ENCODE data around the gene MUC6.

The MUC6 gene

DNA sequence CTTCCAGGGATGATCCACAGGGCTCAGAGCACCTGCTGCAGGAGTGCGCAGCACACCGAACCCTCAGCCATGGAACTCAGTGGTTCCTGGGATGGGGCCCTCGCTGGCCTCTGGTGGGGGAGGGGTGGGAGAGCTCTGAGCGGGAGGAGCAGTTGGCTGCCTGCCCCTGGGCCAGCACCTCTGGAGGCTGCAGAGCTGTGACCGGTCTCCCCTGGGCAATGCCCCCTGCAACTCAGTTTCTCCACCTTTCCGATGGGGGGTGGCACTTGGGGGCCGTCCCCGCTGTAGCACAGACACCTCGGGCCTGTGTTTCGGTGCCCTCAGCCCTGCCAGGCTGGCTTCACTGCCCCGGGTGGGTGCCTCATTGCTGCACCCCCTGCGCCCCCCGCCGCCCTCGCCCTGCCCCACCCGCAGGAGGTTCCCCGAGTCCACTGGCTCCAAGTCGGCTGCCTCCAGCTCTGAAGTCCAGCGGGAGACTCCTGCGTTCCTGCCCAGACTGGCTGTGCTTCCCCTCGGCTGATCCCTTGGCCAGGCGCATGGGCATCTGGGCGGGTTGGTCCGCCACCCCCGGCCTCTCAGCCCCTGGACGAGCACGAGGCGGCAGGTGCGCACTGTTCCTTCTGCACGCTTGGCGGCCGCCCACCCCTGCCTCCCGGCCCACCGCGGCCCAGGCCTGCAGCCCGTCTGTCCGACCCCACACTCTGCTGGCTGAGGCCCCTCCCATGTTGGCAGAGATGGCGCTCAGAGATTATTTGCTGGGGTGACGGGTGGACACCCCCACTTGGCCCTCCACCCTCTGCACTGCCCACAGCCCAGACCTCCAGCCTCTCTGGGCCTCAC is 1.8 kb downstream of the MUC6 start:
- DNase-seq = no peak

DNA sequence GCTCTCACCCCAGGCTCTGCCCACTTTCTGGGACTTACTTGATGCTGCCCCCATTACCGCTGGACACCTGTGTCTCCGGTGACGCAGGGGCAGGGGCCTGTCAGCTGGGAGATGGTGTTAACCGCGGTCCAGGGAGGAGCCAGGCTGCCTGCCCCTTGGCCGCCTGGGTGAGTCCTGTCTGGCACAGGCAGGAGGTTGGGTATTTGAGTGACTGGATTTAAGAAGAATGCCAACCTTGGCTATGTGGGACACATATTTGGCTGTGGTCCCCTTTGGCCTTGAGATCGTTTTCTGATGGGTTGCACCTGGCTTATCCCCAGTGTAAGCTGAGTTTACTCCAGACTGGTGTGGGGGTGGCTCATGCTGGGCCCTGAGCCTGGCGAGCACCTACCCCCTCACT is 2.5 kb downstream of the MUC6 start:
- no peak for DNase-seq

DNA sequence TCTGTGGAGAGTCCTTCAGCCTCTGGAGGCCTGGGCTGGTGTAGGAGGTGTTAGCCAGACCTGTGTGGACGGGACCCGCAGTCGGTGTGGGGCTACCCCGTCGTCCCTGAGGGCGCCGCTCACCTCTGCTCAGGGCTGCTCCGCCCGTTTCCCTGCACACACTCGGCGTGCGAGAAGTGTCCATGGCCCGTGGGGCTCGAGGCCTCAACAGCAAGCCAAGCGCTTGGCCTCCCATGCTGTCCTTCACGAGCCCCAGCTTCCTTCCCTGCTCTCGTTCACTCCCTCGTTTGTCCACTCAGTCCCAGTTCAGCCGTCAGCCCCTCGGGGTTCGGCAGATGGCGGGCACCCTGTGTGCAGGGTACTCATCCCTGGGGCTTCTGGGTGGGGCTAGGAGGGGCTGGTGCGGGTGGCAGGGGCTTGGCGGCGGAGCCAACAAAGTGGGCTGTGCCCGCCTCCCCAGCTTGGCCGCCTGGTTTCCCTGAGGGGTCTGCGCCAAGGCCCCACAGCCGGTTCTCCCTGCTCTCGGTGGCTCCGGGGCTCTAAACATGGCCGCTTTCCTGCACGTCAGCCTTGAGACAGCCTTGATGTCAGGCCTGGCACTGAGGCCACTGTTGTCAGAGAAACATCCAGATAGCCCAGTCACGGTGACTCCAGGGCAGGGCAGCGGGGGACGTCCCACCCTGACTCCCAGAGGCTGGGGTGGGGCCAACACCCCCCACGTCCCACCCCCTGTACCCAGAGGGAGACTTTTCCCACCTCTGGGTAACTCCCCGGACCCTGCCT is 3.3 kb downstream of the MUC6 start:
- no peak for DNase-seq

DNA sequence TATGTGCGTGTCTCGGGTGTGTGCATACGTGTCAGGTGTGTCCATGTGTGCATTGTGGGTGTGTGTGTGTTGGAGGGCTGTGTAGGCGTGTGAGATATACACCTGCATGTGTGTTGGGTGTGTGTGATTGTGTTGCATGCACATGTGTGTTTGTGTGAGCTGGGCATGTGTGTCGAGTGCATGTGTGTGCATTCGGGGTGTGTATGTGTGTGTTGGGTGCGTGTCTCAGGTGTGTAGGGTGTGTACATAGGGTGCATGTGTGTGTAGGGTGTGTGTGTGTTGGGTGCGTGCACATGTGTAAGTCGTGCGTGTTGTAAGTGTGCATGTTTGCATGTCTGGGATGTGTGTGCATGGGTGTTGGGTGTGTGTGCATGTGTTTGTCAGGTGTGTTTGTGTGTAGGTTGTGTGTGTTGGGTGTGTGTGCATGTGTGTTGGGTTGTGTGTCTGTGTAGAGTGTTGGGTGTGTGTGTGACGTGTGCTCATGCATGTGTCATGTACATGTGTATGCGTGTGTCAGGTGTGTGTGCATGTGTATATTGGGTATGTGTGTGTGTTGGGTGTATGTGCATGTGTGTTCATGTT is 4.1 kb downstream of the MUC6 start:
- DNase-seq = no peak

DNA sequence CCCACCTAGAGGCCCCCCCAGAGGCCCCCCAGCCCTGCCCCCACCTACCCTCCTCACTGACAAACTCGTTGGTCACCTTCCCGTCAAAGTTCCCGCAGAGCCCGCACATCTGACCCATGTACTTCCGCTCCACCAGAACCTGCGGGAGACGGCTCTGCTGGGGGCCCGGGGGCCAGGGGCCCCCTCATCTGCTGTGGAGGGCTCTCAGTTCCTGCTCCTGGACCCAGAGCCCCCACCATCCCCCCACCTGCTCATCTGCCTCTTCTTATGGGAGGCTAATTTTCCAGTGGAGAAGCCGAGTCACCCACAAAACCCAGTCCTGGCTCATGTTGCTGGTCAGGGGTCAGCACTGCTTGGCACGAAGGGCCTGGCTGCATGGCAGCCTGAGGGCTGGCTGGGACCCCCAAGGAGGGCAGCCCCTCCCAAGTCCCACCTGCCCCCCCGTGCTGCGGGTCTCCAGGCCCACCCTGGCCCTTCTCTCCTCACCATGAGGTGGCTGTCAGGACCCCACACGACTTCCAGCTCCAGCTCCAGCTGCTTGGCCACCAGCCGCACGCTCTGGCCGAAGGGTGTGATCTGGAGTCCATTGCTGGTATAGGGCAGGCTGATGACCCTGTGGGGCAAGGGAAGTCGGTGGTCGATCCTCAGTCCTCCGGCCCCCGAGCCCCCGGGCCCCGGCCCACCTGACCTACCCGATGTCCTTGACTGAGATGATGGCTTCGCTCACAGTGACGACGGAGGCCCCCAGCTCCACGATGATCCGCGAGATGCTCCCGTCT is 5.2 kb downstream of the MUC6 start:
- no peak for DNase-seq

DNA sequence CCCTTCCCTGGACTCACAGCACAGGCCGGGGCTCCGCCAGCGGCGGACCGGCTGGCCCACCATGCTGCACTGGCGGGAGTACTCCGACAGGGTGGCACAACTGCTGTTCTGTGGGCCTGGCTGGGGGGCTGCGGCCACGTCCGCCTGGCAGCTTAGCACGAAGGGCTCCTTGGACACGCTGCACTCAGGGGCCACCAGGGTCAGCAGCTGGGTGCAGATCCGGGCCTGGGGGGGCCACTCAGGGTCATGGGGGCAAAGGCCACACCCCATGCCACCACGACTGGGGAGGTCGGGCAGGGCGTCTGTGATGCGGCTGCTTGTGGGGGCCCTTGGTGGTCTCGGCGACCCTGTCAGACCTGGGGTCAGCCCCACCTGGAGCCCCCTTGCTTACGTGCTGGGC is 6.0 kb downstream of the MUC6 start:
- DNase-seq = no peak

DNA sequence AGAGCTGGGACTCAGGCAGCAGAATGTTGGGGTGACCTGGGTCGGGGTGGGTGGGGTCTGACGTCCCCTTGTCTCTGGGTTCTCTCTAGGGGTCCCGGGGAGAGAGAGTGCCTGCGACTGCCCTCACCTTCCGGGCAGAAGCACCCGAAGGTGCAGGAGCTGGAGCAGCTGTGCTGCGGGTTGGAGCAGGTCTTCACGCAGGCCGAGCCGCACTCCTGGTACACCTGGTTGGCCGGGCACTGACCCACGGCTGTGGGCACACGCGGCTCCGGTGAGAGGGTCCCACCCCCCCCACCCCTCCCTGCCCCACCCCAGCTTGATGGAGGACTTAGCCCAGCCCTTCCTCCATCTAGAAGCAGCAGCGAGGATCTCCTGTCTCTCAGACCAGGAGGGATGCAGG is 6.4 kb downstream of the MUC6 start:
- no peak for DNase-seq

DNA sequence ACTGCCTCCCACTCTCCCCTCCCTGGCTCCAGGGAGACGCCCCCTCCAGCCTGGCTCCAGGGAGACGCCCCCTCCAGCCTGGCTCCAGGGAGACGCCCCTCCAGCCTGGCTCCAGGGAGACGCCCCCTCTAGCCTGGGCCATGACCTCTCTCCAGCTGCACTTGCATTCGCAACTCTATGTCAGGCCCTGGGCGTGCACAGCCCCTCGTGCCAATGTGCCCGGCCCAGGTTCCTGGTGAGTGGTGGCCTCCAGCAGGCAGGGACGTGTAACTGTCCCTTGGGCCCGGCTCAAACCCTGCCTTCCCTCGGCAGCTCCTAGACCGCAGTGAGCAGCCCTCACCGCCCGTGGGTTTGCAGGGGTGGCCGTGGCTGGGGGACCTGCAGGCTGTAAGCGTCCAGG is 6.9 kb downstream of the MUC6 start:
- no peak for DNase-seq

DNA sequence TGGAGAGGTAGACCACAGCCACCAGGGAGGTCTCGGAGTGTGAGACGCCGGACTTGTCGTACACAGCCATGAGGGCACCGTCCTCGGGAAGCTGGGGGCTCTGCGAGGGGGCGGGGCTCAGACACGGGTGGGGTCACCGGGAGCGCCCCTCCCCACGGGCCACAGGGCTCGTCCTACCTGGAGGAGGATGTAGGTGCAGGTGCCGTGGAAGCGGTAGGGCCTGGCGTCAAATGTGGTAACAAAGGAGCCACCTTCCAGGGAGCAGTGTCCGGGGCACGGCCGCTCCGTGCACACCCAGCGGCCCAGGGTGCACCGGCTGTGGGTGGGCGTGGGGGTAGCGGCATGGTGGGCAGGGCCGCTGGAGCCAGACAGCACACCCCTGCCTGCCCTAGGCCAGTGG is 7.5 kb downstream of the MUC6 start:
- DNase-seq = no peak

DNA sequence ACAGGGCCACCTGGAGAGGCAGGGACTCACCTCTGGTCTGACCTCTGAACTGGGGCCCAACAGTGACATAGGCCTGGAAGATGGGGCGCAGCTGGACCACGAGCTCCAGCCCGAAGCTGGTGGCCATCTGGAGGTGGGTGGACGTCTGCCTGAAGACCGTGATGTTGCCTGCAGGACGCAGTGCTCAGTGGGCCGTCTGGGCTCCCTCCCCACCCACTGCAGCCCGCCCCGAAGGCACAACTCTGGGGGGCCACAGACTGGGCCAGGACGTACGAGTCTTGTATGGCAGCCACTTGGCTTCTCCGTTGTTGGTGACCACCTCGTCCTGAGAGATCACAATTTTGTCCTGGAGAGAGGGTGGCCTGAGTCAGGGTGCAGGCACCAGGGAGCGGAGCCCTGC is 7.9 kb downstream of the MUC6 start:
- no peak for DNase-seq

DNA sequence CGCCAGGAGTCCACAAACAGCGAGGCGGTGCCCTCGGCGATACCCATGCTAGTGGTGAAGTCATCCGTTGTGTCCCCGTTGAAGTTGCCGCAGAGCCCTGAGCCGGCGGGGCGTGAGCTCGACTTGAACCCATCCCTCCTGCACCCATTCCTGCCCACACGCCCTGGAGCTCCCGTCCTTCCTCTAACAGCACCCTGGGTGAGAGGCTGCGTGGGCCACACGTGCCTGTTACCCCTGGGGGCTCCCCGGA is 8.3 kb downstream of the MUC6 start:
- no peak for DNase-seq

DNA sequence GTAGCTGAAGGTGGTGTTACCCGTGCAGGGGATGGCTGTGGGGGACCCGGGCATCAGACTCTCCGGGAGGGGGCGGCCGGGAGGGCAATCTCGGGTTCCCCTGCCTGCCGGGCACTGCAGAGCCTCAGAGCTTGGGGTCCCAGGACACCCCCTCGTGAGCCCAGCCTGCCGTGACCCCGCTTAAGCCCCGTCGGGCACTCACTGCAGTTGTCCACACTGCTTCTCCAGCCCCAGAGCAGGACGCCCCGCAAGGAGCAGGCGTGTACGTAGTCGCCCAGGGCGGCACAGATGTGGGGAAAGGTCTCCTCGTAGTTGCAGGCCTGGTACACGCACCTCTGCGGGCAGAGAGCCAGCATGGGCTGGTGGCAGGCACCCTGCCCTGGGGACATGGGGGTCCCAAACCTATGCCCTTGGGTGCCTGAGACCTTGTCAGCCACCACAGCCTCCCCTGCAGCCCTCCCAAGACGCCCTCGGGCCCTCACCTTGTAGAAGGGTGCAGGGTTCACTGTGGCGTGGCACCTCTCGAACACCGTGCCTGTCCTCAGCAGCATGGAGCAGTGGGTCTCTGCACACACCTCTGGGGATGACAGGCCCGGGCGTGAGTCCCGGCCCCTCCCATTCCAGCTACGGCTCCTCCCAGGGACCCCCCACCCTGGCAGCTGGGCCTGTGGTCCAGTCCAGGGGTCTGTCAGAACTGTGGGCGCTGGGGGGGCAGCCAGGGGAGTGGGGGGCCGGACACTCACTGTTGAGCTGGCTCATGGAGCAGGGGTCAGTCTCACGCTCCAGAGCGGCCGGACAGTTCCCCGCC is 8.8 kb downstream of the MUC6 start:
- no peak for DNase-seq

DNA sequence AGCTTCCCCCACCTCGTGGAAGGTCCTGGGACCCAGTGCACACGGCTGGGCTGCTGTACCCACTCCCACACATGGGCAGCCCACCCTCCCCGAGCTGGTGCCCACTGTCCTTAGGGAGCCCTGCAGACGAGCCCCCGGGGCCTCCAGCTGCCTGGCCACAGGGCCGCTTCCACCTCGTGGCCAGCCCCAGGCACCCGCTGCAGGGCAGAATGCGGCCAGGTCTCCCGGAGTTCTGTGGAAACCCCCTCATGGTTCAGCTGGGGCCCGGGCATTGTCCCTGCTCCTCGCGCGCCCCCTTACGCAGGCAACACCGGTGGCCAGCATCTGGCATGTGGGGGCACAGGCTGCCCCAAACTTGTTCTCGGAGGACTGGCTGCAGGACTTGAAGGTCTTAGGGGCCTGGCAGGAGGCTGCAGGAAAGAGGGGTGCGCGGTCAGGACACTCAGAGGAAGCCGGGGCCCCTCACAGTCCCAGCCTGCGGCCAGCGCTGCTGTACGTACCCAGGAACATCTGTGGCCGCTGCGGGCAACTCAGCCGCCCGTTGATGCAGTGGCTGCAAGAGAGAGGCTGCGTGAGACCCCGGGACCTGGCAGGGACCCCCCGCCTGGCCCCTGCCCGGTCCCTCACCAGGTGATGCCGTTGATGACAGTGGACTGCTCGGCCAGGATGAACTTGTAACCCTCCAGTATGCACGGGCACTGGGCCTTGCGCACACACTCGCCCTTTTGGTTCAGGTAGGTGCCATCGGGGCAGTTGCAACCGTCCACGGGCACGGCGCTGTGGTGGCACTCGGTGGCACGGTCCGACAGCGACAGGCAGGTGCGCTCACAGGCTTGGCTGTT is 9.7 kb downstream of the MUC6 start:
- DNase-seq = no peak

DNA sequence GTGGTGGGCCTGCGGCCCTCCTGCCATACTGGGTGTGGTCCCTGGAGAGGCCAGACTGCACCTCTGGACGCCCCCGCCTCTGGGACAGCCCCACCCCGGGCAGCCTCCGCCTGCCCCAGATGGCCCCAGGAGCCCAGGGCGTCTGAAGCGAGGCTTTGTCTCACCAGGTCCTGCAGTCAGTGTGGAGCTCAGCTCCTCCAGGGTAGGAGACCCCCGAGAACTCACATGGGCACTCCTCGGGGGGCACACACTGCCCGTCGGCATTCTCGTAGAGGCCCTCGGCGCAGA is 10.4 kb downstream of the MUC6 start:
- no peak for DNase-seq

DNA sequence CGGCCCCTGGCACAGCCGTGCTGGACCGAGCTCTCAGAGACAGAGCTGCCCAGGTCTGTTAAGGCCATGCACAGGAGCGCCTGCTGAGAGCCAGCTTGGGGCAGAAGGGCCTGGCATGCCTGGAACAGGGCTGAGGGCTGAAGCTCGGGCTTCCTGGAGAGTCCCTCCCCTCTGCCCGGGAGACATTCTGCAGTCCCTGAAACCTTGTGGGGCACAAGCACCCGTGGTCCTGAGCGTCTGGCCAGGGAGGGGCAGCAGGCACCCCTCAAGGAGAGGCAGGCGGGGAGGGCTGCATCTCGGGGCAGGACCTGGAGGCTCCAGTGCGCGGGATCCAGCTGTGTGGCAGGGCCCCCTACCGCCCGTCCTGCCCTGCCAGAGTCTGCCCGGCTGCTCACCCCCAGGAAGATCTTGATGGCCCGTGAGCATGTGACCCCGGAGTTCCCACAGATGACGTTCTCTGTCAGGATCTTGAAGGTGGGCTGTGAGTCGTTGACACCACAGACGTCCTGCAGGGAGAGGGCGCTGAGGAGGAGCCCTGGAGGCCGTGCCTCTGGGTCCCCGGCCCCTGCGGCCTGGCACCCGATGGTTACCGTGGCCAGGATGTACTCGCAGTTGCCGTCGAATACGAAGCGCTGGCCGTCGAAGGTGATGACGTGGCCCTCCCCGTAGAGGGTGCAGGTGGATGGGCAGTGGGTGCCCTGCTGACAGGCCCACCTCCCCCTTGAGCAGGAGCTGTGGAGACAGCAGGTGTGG is 10.9 kb downstream of the MUC6 start:
- DNase-seq = no peak

DNA sequence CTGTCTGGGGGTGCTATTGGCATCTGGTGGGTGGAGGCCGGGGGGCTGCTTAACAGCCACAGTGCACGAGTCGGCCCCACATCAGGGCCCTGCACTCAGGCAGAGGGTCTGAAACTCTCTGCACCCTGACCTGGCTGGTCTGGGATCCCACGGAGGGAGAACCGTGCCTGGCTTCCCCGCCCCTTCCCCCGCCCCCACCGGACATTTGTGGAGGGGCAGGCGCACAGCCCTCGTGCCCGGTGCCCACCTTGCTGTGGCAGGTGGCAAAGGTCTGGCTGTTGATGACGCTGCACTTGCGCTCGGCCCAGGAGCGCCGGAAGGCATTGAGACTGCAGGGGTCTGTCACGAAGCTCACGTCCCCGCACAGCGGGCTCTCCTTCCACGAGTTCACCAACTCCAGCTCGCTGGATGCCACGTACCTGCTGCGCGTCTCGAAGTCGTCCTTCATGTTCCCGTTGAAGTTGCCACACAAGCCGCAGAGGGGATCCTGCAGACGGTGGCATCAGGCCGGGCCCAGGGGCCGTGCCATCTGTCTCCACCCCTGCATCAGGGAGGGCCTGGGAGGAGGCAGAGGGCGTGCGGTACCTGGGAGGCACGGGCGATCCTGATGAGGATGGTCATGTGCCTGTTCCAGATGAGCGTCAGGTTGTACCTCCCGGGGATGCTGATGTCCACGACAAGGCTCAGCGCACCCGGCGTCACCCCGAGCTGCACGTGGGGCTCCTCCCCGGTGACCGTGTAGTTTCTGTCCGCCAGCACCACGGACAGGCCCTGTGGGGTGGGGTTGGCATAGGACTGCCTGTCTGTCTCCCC is 11.7 kb downstream of the MUC6 start:
- DNase-seq = no peak

DNA sequence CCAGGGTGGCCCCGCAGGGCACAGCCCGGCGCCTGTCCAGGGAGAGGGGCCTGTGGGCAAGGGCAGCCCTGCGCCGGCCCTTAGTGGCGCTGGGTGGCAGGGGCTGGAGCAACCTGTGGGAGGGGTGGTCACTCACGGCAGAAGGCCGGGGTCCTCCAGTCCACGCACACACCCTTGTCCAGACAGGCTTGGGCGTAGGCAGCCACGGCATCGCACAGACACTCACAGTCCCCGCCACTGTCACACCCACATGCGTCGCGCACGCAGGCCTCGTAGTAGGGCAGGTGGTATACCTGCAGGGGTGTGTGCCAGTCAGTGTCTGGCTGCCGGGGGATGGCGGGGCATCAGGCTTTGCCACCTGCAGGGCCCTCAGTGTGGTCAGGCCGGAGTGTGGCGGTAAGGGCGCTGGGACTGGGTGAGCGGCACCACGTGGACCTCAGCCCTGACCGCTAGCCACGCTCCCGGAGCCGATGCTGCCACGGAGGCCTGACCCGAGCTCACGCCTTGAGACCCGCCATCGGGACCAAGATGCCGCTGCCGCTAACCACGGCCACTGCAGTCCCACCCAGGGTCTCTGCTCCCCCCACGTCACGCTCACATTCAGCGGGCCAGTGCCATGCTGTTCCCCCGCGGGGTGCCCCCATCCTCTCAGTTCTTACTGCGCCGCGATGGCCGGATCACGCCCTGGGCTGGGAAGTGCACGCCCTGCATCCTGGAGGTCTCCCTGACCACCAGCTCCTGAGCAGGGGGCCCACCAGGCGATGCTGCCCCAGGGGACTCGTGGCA is 12.5 kb downstream of the MUC6 start:
- no peak for DNase-seq

DNA sequence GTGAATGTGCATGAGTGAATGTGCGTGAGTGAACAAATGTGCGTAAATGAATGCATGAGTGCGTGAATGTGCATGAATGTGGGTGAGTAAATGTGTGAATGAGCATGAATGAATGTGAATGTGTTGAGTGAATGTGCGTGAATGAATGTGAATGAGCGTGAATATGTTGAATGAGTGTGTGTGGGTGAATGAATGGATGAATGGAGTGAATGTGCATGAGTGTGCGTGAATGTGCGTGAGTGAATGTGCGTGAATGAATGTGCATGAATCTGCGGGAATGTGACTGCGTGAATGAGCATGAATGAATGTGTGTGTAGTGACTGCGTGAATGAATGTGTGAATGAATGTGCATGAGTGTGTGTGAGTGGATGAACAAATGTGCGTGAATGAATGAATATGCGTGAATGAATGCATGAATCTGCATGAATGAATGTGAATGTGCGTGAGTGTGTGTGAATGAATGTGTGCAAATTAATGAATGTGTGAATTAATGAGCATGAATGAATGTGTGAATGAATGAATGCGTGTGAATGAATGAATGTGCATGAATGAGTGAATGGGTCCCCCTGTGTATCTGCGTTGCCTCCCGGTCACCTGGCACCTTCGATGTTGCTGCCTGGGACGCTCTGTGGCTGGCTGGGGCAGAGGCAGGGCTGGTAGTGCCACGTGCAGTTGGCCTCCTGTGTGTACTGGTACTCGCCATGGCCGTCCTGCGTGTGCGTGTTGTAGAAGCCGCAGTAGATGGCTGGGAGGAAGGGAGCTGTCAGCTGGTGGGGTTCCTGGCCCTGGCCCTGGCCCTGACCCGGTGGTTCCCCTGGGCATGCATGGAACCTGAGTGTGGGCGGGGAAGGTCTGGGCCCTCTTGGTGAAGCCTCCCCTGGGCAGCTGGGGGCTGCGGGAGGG is 13.4 kb downstream of the MUC6 start:
- DNase-seq = no peak

Measured in NCI-H187 treated with DMSO at 0.1 percent for 48 hours (cell line).